Spinal cord (tissue), 10 donors: Measurements from ENCODE around the gene BTBD9. TPM values are rescaled to one million over a fixed set of nuclear protein-coding genes. Genes with fewer than 3 reads are reported as not detected.

Source experiments
- DNase-seq, 6 donors: peaks; one replicate each; pipeline versions ENCODE4 v3.0.0 to v3.0.0-alpha.2; 2013 to 2015; ENCODE audit warnings: low spot score in 6 of 6, low read depth in 4 of 6
- H3K27ac ChIP-seq: one replicate; pipeline ENCODE4 v1.5.1; 2013; ENCODE audit warnings: low read depth, low read length, control low read depth
- H3K27me3 ChIP-seq: one replicate; pipeline ENCODE4 v1.6.1; 2013; ENCODE audit warnings: low read length; ENCODE audit not compliant: control insufficient read depth, insufficient read depth
- H3K36me3 ChIP-seq: one replicate; pipeline ENCODE4 v1.6.1; 2013; ENCODE audit warnings: low read length; ENCODE audit not compliant: control insufficient read depth, insufficient read depth
- H3K4me1 ChIP-seq: one replicate; pipeline ENCODE4 v1.6.1; 2013; ENCODE audit warnings: low read length; ENCODE audit not compliant: control insufficient read depth, insufficient read depth
- H3K4me3 ChIP-seq: one replicate; pipeline ENCODE4 v1.5.1; 2013; ENCODE audit warnings: low read depth, low read length, control low read depth
- H3K9me3 ChIP-seq: one replicate; pipeline ENCODE4 v1.6.1; 2013; ENCODE audit warnings: low read length; ENCODE audit not compliant: control insufficient read depth, insufficient read depth
- WGBS: methylation state at CpG from one replicate; pipeline ENCODE4 v1.1.5; 2013; ENCODE audit warnings: missing lambda C conversion rate; ENCODE audit not compliant: insufficient coverage; 5-methylcytosine and 5-hydroxymethylcytosine counted together
- polyA plus RNA-seq, 2 donors: library from polyadenylated mRNA; unstranded; fragments of 120-200 nt; gene quantifications; one replicate each; pipeline ENCODE4 v1.2.1, GENCODE V29; 2013; ENCODE audit not compliant: insufficient read length in 2 of 2
- total RNA-seq, 2 donors: library from RNA; depleted of rRNA in 1 of 2; stranded (reverse); fragments of 120-200 nt in 1 of 2; fragments of >200 nt in 1 of 2; gene quantifications; one replicate each; pipeline versions ENCODE4 v1.2.3 to v1.2.4, GENCODE V29; 2013 to 2014
- donor health status: healthy.

Gene BTBD9
- total and polyA plus RNA-seq, 4 donors, result 14.6 to 38.6 (median 16.9) TPM

GRCh38 chr6:38495922-38496635 is 143.7 kb downstream of the BTBD9 start:
- Histone ChIP-seq H3K9me3 (no peaks in the 10 kb centered on the region), H3K27ac (no peak overlapping the region), H3K36me3 (no peaks in the 10 kb centered on the region), H3K4me1 (no peaks in the 10 kb centered on the region), H3K4me3 (no peak overlapping the region), H3K27me3 (no peaks in the 10 kb centered on the region)
- DNase-seq, result no peak
- WGBS, result 67% methylated on average over 3 of the region's 5 CpGs

DNA sequence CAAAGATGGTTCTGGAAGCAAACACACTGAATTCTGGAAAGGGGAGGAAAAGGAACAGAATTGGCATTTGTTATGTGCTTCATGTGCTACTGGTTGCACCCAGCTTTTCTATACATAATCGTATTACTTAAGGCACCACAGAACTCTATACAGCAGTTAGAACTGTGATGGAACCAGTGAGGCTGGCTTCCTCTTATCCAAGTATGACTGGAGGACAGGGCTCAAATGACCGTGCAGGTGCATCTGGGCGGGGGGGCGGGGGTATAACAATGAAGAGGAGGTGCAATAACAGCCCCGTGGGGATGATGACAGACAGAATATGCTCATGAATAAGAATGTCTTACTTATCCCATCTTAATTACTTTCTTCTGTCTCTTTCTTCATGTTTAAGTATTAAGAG is 144.2 kb downstream of the BTBD9 start:
- no peaks in the 10 kb centered on the region for H3K27me3 ChIP-seq
- no peak overlapping the region for H3K4me3 ChIP-seq
- H3K9me3 ChIP-seq, result no peaks in the 10 kb centered on the region
- no peaks in the 10 kb centered on the region for H3K4me1 ChIP-seq
- no peaks in the 10 kb centered on the region for H3K36me3 ChIP-seq
- WGBS, result no CpG with 5 or more reads among the region's 5 CpGs
- no peak overlapping the region for H3K27ac ChIP-seq
- no peak for DNase-seq

DNA sequence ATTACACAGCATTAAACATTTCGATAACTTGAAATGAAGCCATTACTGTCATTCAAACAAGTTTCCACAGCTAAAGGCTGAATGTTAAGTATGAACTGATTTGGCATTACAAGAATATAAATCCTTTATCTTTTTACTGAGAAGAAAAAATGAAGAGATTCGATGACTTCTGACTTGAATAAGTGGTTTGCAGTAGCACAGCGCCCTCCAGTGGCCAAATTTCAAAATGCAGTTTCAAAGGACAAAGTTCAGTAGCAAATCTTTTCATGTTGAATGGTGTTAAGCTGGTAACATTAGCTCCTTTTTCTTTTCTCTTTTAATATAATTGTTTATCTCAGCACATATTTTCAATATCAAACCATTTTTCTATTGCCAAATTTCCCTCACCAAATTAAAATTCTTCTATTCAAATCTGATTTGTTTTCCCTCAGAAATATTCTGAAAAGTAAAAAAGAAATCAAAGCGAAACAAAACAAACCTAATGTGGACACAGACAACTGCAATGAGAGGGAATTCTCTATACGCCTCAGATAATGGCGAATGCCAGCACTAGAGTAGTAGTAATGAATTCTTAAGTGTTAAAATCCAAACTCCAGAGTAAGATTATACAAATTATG is 145.7 kb downstream of the BTBD9 start:
- H3K9me3 ChIP-seq, result no peaks in the 10 kb centered on the region
- H3K4me3 ChIP-seq, result no peak overlapping the region
- no CpG with 5 or more reads among the region's 6 CpGs for WGBS
- no peaks in the 10 kb centered on the region for H3K27me3 ChIP-seq
- H3K27ac ChIP-seq, result no peak overlapping the region
- peak; percentile 72 to 97 (median 83) for DNase-seq
- H3K36me3 ChIP-seq, result no peaks in the 10 kb centered on the region
- no peaks in the 10 kb centered on the region for H3K4me1 ChIP-seq

DNA sequence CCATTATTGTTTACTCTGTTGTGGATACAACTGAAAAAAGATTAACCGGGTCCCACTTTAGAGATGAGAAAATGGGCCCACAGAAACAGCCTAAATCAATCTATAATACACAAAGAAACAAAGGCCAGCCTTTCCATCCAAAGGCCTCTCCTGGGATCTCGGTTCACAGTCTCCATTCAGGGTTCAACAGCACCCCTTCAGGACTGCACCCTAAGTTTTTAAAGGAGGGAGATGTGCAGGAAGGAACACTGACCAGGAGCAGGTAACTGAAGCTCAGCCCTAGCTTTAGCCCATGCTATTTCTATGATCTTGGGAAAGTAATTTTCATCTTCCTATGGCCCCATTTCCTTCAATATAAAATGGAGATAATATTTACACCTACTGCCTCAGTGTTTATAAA is 147.7 kb downstream of the BTBD9 start:
- no CpG with 5 or more reads among the region's 2 CpGs for WGBS

GRCh38 chr6:38489951-38490350 is 149.8 kb downstream of the BTBD9 start:
- Histone ChIP-seq H3K27ac (no peak overlapping the region), H3K4me3 (no peak overlapping the region), H3K9me3 (no peaks in the 10 kb centered on the region), H3K36me3 (no peaks in the 10 kb centered on the region), H3K4me1 (no peaks in the 10 kb centered on the region), H3K27me3 (no peaks in the 10 kb centered on the region)
- WGBS, result 56% methylated on average over 2 of the region's 2 CpGs
- DNase-seq, result no peak

More for the DNA sequence above, 147.7 kb downstream of the BTBD9 start:
- Histone ChIP-seq H3K4me3 (no peak overlapping the region), H3K36me3 (no peaks in the 10 kb centered on the region), H3K27me3 (no peaks in the 10 kb centered on the region), H3K9me3 (no peaks in the 10 kb centered on the region), H3K4me1 (no peaks in the 10 kb centered on the region), H3K27ac (no peak overlapping the region)
- no peak for DNase-seq

DNA sequence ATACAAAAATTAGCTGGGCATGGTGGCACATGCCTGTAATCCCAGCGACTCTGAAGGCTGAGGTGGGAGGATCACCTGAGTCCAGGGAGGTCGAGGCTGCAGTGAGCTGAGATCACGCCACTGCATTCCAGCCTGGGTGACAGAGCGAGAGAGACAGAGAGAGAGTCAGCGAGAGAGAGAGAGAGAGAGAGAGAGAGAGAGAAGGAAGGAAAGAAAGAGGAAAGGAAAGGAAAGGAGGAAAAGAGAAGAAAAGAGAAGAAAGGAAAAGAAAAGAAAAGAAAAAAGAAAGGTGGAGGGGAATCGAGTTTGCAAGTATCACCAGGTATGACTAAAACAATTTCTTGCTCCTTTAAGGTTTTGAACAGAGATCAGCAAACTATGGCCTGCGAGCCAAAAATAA is 152.3 kb downstream of the BTBD9 start:
- no peaks in the 10 kb centered on the region for H3K9me3 ChIP-seq
- no peaks in the 10 kb centered on the region for H3K36me3 ChIP-seq
- no peaks in the 10 kb centered on the region for H3K4me1 ChIP-seq
- 78% methylated on average over 6 of the region's 7 CpGs for WGBS
- H3K27ac ChIP-seq, result no peak overlapping the region
- no peak overlapping the region for H3K4me3 ChIP-seq
- no peak for DNase-seq
- H3K27me3 ChIP-seq, result no peaks in the 10 kb centered on the region

DNA sequence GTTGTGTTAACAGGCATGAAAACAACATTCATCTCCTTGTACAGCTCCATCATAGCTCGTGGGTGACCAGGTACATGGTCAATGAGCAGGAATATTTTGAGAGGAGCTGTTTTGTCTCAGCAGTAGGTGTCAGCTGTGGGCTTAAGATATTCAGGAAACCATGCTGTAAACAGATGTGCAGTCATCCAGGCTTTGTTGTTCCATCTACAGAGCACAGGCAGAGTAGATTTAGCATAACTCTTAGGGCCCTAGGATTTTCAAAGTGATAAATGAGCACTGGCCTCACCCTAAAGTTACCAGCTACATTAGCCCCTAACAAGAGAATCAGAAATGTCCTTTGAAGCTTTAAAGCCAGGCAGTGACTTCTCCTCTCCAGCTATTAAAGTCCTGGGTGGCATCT is 154.2 kb downstream of the BTBD9 start:
- Histone ChIP-seq H3K27ac (no peak overlapping the region), H3K9me3 (no peaks in the 10 kb centered on the region), H3K36me3 (no peaks in the 10 kb centered on the region), H3K4me1 (no peaks in the 10 kb centered on the region), H3K4me3 (no peak overlapping the region), H3K27me3 (no peaks in the 10 kb centered on the region)
- no peak for DNase-seq
- WGBS, result no CpG with 5 or more reads among the region's 1 CpG

DNA sequence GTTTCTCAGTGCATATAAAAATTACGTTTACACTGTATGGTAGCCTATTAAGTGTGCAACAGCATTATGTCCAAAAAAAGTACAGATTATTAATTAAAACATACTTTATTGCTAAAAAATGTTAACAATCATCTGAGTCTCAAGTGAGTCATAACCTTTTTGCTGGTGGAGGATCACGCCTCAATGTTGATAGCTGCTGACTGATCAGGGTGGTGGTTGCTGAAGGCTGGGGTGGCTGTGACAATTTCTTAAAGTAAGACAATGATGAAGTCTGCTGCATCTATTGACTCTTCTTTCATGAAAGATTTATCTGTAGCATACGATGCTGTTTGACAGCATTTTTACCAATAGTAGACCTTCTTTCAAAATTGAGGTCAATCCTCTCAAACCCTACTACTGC is 155.1 kb downstream of the BTBD9 start:
- Histone ChIP-seq H3K4me1 (no peaks in the 10 kb centered on the region), H3K9me3 (no peaks in the 10 kb centered on the region)
- WGBS, result no CpG with 5 or more reads among the region's 3 CpGs

DNA sequence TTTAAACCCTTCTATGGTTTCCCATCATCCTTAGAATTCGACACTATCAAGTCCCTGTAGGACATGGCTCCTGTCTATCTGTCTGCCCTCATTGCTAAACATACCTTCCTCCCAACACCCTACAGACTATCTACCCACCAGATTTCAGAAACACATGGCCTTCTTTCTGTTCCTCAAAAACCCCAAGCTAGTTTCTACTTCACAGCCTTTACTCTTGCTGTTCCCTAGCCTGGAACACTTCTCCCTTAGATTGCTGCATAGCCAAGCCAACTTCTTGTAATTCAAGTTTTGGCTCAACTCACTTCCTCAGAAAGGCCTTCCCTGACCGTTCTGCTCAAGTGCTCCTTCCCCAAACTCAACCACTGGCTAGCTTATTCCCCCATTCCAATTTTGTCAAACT is 156.2 kb downstream of the BTBD9 start:
- Histone ChIP-seq H3K27ac (no peak overlapping the region), H3K9me3 (no peaks in the 10 kb centered on the region), H3K4me3 (no peak overlapping the region), H3K36me3 (no peaks in the 10 kb centered on the region), H3K27me3 (no peaks in the 10 kb centered on the region), H3K4me1 (no peaks in the 10 kb centered on the region)
- WGBS, result 92% methylated on average over 2 of the region's 2 CpGs
- no peak for DNase-seq

More for the DNA sequence above, 155.1 kb downstream of the BTBD9 start:
- no peak for DNase-seq
- Histone ChIP-seq H3K27me3 (no peaks in the 10 kb centered on the region), H3K4me3 (no peak overlapping the region), H3K27ac (no peak overlapping the region), H3K36me3 (no peaks in the 10 kb centered on the region)

- DNase-seq, result peak in 1 of 6 donors; percentile 73
- no CpG with 5 or more reads among the region's 1 CpG for WGBS
- H3K4me3 ChIP-seq, result no peak overlapping the region
Measured at GRCh38 chr6:38482466-38482865, 157.3 kb downstream of the BTBD9 start.

More at GRCh38 chr6:38482466-38482865, 157.3 kb downstream of the BTBD9 start:
- no peaks in the 10 kb centered on the region for H3K27me3 ChIP-seq
- no peaks in the 10 kb centered on the region for H3K36me3 ChIP-seq
- H3K27ac ChIP-seq, result no peak overlapping the region
- H3K9me3 ChIP-seq, result no peaks in the 10 kb centered on the region
- H3K4me1 ChIP-seq, result no peaks in the 10 kb centered on the region
